Pancreas (tissue), 10 donors: ENCODE data around the gene RIMBP2. TPM values are rescaled to one million over a fixed set of nuclear protein-coding genes. Genes with fewer than 3 reads are reported as not detected.

ENCODE experiments used
- ATAC-seq, 4 donors: fragments of 200-7000 bp; cut with Tn5 transposase; one replicate each; pipeline versions ENCODE4 v1.8.0 to v1.9.1; 2020; ENCODE audit warnings: mild to moderate bottlenecking in 4 of 4, moderate library complexity in 4 of 4
- DNase-seq, 6 donors: peaks; one replicate each; pipeline ENCODE4 v3.0.0-alpha.2; 2020
- FAIRE-seq: peaks from 2 replicates; lab custom pipeline; 2012; peaks lifted over from hg19 to GRCh38; lab: Jason Lieb, UNC
- H3K27ac ChIP-seq, 4 donors: fragments of 200-600 bp; sonication (generic); 1 replicate in 3 of 4; 2 replicates in 1 of 4; pipeline versions ENCODE4 v1.5.0 to v1.8.0; 2020
- H3K27me3 ChIP-seq, 4 donors: fragments of 200-600 bp; one replicate each; pipeline ENCODE4 v1.8.0; 2021
- H3K36me3 ChIP-seq, 3 donors: fragments of 200-600 bp; sonication (generic) in 1 of 3; one replicate each; pipeline versions ENCODE4 v1.5.0 to v1.8.0; 2020 to 2021
- H3K4me1 ChIP-seq, 3 donors: fragments of 200-600 bp; one replicate each; pipeline ENCODE4 v1.8.0; 2021
- H3K4me3 ChIP-seq, 4 donors: fragments of 200-600 bp; sonication (generic) in 2 of 4; one replicate each; pipeline versions ENCODE4 v1.5.0 to v1.8.0; 2020 to 2021
- H3K9me3 ChIP-seq, 4 donors: fragments of 200-600 bp; one replicate each; pipeline ENCODE4 v1.8.0; 2021
- WGBS, 2 donors: extraction: QIAGEN DNeasy Blood & Tissue Kit; methylation state at CpG; one replicate each; pipeline ENCODE4 v1.1.7; 2013; 5-methylcytosine and 5-hydroxymethylcytosine counted together
- intact Hi-C, 3 donors: fragments of 100-400 bp; cut with DNase I; formaldehyde crosslinking; loops; one replicate each; pipeline versions ENCODE4 v1.11.1 to v1.14.2; 2022
- polyA plus RNA-seq, 2 donors: library from polyadenylated mRNA; stranded (reverse); fragments of 200-250 nt; gene quantifications; one replicate each; pipeline ENCODE4 v1.2.3, GENCODE V29; 2013
- total RNA-seq, 6 donors: library from RNA; stranded (reverse); fragmentation: NEBNext Ultra II Directional in 4 of 6; extraction: Animal tissue kit (Norgen Biotek cat#: 25700) in 4 of 6; gene quantifications; one replicate each; pipeline versions ENCODE4 v1.2.1 to v1.2.4, GENCODE V29; 2021 to 2023
- TF ChIP-seq, protein P1 (sequence below), 4 donors: fragments of 200-600 bp; sonication (generic) in 3 of 4; IDR thresholded peaks; one replicate each; pipeline versions ENCODE4 v1.5.0 to v1.8.0; 2021; ENCODE audit warnings: antibody characterized with exemption in 4 of 4
- donor health status: healthy with polysubstance abuse.
- donor health status: DM: no; HTN: no; CAD: no; lungs with moderate emphysema.
- donor health status: DM: no; HTN: no; CAD: no.
- donor health status: control.
- donor health status: control.
- donor health status: Bipolar disorder and iron deficiency.
- donor health status: DM: yes; HTN: yes; CAD: no.
- donor health status: DM: no; HTN: no; CAD: no.
- donor health status: DM: no; HTN: no; CAD: no.
- donor health status: DM: yes; HTN: yes; CAD: no.

Gene RIMBP2
- total and polyA plus RNA-seq, 8 donors, result 1.6 to 14.9 (median 3.9) TPM

DNA sequence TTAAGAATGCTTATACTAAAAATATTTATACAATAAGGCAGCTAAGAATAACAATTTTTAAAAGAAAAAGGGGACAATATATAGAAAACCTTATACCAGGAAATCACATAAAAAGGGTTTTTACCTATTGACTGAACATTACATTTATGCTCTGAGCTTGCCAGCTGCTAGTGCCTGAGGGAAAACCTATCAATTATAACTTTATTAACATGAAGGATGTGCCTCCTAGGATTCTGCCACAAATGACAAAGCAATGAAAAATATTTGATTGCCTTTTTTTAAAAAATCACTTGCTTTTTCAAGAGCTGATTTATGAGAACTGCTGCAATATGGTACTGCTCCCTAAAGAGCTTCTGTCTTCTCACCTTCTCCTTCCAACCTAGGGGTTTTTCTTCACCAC is 185.7 kb downstream of the RIMBP2 start:
- no peak overlapping the region for H3K27ac ChIP-seq
- no peaks in the 10 kb centered on the region for H3K36me3 ChIP-seq
- no peak overlapping the region for H3K4me3 ChIP-seq
- ATAC-seq (no peak), DNase-seq (no peak), FAIRE-seq (no peak)
- TF ChIP-seq, protein P1, sequence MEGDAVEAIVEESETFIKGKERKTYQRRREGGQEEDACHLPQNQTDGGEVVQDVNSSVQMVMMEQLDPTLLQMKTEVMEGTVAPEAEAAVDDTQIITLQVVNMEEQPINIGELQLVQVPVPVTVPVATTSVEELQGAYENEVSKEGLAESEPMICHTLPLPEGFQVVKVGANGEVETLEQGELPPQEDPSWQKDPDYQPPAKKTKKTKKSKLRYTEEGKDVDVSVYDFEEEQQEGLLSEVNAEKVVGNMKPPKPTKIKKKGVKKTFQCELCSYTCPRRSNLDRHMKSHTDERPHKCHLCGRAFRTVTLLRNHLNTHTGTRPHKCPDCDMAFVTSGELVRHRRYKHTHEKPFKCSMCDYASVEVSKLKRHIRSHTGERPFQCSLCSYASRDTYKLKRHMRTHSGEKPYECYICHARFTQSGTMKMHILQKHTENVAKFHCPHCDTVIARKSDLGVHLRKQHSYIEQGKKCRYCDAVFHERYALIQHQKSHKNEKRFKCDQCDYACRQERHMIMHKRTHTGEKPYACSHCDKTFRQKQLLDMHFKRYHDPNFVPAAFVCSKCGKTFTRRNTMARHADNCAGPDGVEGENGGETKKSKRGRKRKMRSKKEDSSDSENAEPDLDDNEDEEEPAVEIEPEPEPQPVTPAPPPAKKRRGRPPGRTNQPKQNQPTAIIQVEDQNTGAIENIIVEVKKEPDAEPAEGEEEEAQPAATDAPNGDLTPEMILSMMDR (IDR thresholded peaks at IDR 0.05), result no peak
- H3K4me1 ChIP-seq, result no peaks in the 10 kb centered on the region
- no peaks in the 10 kb centered on the region for H3K27me3 ChIP-seq
- intact Hi-C loops, result no loop called here
- H3K9me3 ChIP-seq, result no peaks in the 10 kb centered on the region

DNA sequence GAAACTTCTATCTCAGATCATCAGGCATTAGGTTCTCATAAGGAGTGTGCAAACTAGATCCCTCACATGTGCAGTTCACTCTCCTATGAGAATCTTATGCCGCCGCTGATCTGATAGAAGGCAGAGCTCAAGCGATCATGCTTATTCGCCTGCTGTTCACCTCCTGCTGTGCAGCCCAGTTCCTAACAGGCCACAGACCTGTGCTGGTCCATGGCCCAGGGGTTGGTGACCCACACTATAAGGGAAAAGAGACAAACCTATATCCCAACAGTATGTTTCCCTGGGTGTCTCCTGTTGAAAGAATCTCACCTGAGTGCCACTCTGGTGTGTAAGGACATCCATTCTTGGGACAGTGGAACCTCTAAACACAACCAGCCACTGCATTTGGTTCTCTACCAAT is 186.3 kb downstream of the RIMBP2 start:
- FAIRE-seq (no peak), ATAC-seq (no peak), DNase-seq (no peak)
- H3K9me3 ChIP-seq, result no peaks in the 10 kb centered on the region
- H3K4me1 ChIP-seq, result no peaks in the 10 kb centered on the region
- WGBS, 2 donors, result 78 to 79% methylated on average over 4 of the region's 4 CpGs
- no peak overlapping the region for H3K27ac ChIP-seq
- intact Hi-C loops, result no loop called here
- H3K36me3 ChIP-seq, result no peaks in the 10 kb centered on the region
- H3K27me3 ChIP-seq, result no peaks in the 10 kb centered on the region
- H3K4me3 ChIP-seq, result no peak overlapping the region
- TF ChIP-seq, protein P1 (IDR thresholded peaks at IDR 0.05), result no peak

DNA sequence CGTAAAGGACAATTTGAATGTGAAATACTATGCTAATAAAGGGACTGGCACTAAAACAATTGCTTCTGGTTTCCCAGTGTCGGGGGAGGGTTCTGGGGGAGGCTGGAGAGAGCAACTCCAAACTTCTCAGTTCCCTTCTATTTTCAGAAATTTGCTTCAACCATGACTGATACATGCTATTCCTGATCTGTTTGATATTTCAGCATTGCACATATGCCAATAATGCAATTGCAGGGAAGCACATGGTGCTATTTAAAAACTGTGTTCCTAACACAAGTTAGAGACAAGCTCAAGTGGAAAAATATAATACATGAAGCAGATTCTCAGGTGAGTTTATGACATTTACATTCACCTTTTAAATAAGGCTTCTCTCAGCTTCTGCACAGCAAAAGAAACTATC is 188.9 kb downstream of the RIMBP2 start:
- no peak for ATAC-seq
- no peaks in the 10 kb centered on the region for H3K9me3 ChIP-seq
- TF ChIP-seq, protein P1 (IDR thresholded peaks at IDR 0.05), result no peak
- no peak overlapping the region for H3K4me3 ChIP-seq
- H3K36me3 ChIP-seq, result no peaks in the 10 kb centered on the region
- intact Hi-C loops, result no loop called here
- DNase-seq, result no peak
- H3K27me3 ChIP-seq, result no peaks in the 10 kb centered on the region
- no peaks in the 10 kb centered on the region for H3K4me1 ChIP-seq
- FAIRE-seq, result no peak
- H3K27ac ChIP-seq, result no peak overlapping the region
- WGBS, 2 donors, result 23 to 28% methylated on average over 2 of the region's 2 CpGs

DNA sequence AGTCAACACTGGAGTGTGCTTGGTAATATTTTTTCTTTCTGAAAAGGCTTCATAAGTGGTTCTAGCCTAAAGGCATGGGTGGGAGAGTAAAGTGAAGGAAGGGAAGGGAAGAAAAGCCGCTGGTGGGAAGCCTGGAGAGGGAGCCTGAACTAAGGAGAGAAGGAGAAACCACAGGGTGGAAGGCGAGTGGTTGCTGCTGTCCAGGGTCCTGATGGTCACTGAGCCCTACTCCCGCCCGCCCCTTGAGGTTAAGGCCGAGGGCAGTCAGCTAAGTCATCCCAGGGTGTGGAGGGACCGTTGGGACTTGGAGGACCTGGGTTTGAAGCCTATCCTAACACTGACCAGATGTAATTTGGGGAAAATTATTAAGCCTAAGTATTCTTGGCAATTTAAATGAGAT is 189.3 kb downstream of the RIMBP2 start:
- Histone ChIP-seq H3K9me3 (no peaks in the 10 kb centered on the region), H3K36me3 (no peaks in the 10 kb centered on the region), H3K27ac (no peak overlapping the region), H3K4me3 (no peak overlapping the region), H3K4me1 (no peaks in the 10 kb centered on the region), H3K27me3 (no peaks in the 10 kb centered on the region)
- WGBS, 2 donors, result 7 to 8% methylated on average over 6 of the region's 6 CpGs
- no peak for DNase-seq
- no peak for FAIRE-seq
- TF ChIP-seq, protein P1 (IDR thresholded peaks at IDR 0.05), result no peak
- intact Hi-C loops, result no loop called here
- ATAC-seq, result no peak

DNA sequence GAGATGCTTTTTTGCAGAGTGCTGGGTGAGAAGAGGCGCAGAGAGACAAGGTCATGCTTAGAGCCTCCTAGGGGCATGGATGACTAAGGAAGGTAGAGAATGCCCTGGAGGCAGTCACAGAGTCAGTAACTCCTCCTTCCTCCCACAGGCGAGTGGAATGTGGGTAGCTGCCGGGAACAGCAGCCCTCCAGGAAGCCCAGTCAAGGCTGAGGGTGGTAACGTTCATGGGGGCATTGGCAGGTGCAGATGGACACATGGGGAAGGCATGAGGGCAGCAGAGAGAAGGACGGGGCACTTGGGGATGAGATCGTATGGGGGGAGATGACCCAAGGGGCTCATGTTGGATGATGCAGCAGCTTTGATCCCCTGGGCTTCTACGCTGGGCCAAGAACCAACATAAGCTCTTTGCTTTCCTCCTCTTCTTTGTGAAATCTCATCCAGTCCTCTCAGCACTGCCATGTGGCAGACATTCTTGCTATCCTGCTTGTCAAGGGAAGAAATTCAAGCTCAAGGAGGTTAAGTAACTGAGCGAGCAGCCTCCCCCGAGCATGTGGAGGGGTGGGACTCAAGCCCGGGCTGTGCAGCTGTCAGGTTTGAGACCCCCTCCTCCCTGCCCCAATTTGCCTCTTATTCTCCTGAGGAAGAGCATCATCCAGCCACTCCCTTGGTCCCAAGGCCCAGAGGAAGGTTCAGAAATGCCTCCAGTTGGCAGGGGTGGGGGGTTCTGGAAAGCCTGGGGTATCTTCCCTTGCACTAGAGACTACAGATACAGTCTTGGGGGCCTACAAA is 190.5 kb downstream of the RIMBP2 start:
- ATAC-seq (no peak), FAIRE-seq (no peak), DNase-seq (no peak)
- no peaks in the 10 kb centered on the region for H3K36me3 ChIP-seq
- 58 to 76% methylated on average over 10 of the region's 10 CpGs for WGBS, 2 donors
- H3K4me3 ChIP-seq, result no peak overlapping the region
- no peak overlapping the region for H3K27ac ChIP-seq
- no peaks in the 10 kb centered on the region for H3K27me3 ChIP-seq
- H3K9me3 ChIP-seq, result no peaks in the 10 kb centered on the region
- H3K4me1 ChIP-seq, result no peaks in the 10 kb centered on the region
- intact Hi-C loops, result no loop called here
- TF ChIP-seq, protein P1 (IDR thresholded peaks at IDR 0.05), result no peak
